ENCODE measurements around the gene MAGI3.
"Not testable (repeated sequence)": the region's sequence is repeated elsewhere in the genome, so short reads cannot be mapped to it uniquely, and the experiment has no call there.

MAGI3 gene

GRCh38 chr1:113714606-113715269 lies 324.4 kb downstream of the MAGI3 start:
- DNase-seq: no peak

GRCh38 chr1:113717506-113717905 lies 327.2 kb downstream of the MAGI3 start:
- DNase-seq: not testable (repeated sequence)

- not testable (repeated sequence) for DNase-seq
Observed at GRCh38 chr1:113718621-113719020, 328.3 kb downstream of the MAGI3 start.

GRCh38 chr1:113721010-113721409 lies 330.7 kb downstream of the MAGI3 start:
- DNase-seq: no peak

GRCh38 chr1:113732802-113733201 lies 342.5 kb downstream of the MAGI3 start:
- no peak for DNase-seq

- DNase-seq: no peak
Observed at GRCh38 chr1:113734357-113735055, 344.2 kb downstream of the MAGI3 start.

All from CD4-positive, alpha-beta T cell treated with Interferon gamma for 1 hour (primary cell).